Testis (tissue), 2 donors: Measurements from ENCODE around the gene CDH5.

ENCODE experiments used
- POLR2A ChIP-seq: fragments of 450-650 bp; IDR thresholded peaks from one replicate; pipeline ENCODE4 v1.6.1; 2017; ENCODE audit warnings: antibody characterized with exemption, mild to moderate bottlenecking, moderate library complexity
- TF ChIP-seq, protein P1 (sequence below), 3 experiments: fragments of 450-650 bp in 2 of 3; fragments of 200-600 bp in 1 of 3; sonication (generic) in 1 of 3; IDR thresholded peaks; one replicate each; pipeline ENCODE4 v1.5.1; 2016 to 2019; ENCODE audit warnings: antibody characterized with exemption in 3 of 3, mild to moderate bottlenecking in 2 of 3, moderate library complexity in 1 of 3

DNA sequence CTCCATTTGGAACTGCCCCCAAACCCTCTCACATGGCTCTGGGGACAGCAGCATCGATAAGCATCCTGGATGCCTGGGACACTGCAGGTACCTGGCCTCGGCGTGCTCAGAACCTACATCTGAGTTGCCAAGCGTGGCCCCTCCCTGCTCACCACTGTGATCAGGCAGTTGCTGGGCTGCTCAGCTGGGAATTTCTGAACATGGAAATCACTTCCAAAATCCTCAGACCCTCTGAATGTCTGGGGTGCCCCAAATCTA lies 6.3 kb downstream of the CDH5 start:
- TF ChIP-seq, protein P1, sequence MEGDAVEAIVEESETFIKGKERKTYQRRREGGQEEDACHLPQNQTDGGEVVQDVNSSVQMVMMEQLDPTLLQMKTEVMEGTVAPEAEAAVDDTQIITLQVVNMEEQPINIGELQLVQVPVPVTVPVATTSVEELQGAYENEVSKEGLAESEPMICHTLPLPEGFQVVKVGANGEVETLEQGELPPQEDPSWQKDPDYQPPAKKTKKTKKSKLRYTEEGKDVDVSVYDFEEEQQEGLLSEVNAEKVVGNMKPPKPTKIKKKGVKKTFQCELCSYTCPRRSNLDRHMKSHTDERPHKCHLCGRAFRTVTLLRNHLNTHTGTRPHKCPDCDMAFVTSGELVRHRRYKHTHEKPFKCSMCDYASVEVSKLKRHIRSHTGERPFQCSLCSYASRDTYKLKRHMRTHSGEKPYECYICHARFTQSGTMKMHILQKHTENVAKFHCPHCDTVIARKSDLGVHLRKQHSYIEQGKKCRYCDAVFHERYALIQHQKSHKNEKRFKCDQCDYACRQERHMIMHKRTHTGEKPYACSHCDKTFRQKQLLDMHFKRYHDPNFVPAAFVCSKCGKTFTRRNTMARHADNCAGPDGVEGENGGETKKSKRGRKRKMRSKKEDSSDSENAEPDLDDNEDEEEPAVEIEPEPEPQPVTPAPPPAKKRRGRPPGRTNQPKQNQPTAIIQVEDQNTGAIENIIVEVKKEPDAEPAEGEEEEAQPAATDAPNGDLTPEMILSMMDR (IDR thresholded peaks at IDR 0.05) = no peak
- TF ChIP-seq POLR2A = no peak
